HG03039 (cell line): ENCODE data around the gene SLC9A3.

Experiments used
- ATAC-seq: cut with Tn5 transposase; IDR thresholded peaks from one replicate; pipeline ENCODE4 v1.9.1; 2021; ENCODE audit warnings: mild to moderate bottlenecking, moderate library complexity; ENCODE audit not compliant: unreplicated experiment

The SLC9A3 gene

DNA sequence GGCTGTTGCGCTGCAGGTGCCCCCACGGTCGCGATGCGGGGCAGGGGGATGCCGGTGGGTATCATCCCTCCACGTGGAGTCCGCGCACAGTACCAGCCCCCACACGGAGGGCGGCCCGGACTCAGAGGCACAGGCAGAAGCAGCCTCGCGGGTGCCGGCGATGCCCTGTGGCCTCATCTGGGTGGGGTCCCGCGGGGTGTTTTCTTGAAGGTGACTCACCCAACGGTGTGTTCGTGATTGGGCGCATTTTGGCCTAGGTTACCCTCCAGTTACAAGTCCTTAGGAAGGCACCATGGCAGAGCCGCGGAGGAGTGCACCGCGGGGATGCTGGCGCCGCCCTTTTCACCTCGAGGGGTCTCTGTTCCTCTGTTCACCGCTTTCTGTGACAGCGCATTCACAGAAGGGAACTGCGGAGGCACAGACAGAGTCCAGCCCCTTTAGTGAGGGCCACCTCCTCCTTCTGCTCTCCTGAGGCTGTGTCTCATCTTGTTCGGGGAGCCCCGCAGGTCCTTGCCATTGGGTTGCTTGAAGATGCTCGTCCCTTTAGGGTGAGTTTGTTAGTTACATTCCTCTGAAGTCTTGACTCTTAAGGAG, 102.9 kb downstream of the SLC9A3 start:
- no peak for ATAC-seq

DNA sequence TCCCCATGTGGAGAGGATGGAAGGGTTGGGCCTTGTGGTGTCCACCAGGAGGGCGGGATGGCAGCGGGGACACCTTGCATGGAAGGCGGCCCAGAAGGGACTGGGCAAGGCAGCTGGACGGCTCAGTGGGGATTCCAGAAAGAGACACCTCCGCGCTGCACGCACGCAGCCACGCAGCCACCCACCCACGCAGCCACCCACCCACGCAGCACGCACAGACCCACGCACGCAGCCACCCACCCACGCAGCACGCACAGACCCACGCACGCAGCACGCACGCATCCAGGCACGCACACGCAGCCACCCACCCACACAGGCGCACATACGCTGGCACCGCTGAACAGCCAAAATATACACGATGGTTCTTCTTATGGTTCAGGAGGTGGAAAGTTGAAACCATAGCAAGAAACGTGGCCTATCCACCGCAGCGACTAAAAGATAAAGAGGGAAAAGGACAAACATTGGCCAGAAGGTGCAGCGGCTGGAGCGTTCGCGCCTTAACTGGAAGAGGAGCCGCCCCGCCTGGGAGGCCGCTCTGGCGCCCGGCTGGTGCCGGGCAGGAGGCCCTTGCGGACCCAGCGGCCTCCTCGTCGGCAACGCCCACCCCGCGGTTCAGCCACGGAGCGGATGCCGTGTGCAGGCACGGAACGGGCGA, 103.5 kb downstream of the SLC9A3 start:
- ATAC-seq = no peak
